Measurements from ENCODE around the gene BICDL2. TPM values are rescaled to one million over a fixed set of nuclear protein-coding genes. Genes with fewer than 3 reads are reported as not detected.
A peak's percentile ranks its signal among the peaks of the same experiment; 100 is the strongest.

BICDL2 gene
- total and polyA plus RNA-seq, 2 of the 8 experiments (the other 6 are each of a cell fraction or from before 2014, with no cell fraction given), result 7.3 to 15.9 TPM

GRCh38 chr16:3012828-3013420 is 23.8 kb downstream of the BICDL2 start, which contains the start of gene CLDN9 (continued):
- TF ChIP-seq CHD7 (IDR thresholded peaks at IDR 0.05; ENCODE audit: insufficient replicate concordance, low read length) (no peak), SIN3A (conservative IDR thresholded peaks at IDR 0.05 in 1 of 2, IDR thresholded peaks at IDR 0.05 in 1 of 2; ENCODE audit: low read depth in 1 of 2, low read length in 2 of 2) (0 out of 4 replicates have a peak, but pooled peaks of 1 of the 2 experiments have one; percentile 62), USF2 (IDR thresholded peaks at IDR 0.05; ENCODE audit: low read length) (no peak), TBP (IDR thresholded peaks at IDR 0.05; ENCODE audit: low read depth, low read length) (peak; percentile 47; the same call in 1 of the 2 replicates), TAF1 (IDR thresholded peaks at IDR 0.05; ENCODE audit: low read depth, low read length) (peak; percentile 19; the same call in 1 of the 2 replicates), HDAC6 (IDR thresholded peaks at IDR 0.05; ENCODE audit: low read depth, low read length) (no peak), CBX8 (IDR thresholded peaks at IDR 0.05; ENCODE audit: borderline replicate concordance, low read depth, low read length) (no peak), CTBP2 (IDR thresholded peaks at IDR 0.05; ENCODE audit: borderline replicate concordance, insufficient read depth, insufficient read length, low read length) (no peak), CHD1 (IDR thresholded peaks at IDR 0.05; ENCODE audit: low read depth, low read length) (no peak)

Measured in H1 (cell line).